GM10847 (cell line): ENCODE results near the gene IL17C.

ENCODE experiments used
- POLR2A ChIP-seq: IDR thresholded peaks from 2 replicates; pipeline ENCODE4 v1.6.1; 2011; ENCODE audit not compliant: insufficient read length; ENCODE audit errors: extremely low read depth

The IL17C gene

DNA sequence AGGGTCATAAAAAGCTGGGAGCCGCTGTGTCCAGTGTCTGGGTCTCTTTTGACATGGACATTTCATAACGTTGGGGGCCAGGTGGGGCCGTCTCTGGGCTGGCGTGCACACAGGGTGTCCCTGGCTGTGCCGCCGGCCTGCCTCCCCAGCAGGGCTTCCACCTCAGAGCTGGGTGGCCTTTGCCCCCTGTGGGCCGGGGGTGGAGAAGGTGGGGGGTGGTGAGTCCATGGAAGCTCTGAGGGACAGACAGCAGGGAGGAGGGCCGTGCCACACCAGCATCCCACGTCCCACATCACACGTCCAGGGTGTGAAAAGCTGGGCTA, 48.8 kb downstream of the IL17C start:
- no peak for TF ChIP-seq POLR2A

DNA sequence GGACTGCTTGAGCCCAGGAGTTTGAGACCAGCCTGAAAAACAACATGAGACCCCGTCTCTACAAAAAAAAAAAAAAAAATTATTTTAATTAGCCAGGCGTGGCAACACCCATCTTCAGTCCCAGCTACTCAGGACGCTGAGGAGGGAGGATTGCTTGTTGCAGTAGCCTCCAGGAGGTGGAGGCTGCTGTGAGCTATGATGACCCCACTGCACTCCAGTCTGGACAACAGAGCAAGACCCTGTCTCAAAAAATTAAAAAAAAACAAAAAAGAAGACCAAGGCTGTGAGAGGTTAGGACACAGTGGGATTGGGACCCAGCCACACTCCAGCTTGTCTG, 49.3 kb downstream of the IL17C start:
- TF ChIP-seq POLR2A, result no peak

DNA sequence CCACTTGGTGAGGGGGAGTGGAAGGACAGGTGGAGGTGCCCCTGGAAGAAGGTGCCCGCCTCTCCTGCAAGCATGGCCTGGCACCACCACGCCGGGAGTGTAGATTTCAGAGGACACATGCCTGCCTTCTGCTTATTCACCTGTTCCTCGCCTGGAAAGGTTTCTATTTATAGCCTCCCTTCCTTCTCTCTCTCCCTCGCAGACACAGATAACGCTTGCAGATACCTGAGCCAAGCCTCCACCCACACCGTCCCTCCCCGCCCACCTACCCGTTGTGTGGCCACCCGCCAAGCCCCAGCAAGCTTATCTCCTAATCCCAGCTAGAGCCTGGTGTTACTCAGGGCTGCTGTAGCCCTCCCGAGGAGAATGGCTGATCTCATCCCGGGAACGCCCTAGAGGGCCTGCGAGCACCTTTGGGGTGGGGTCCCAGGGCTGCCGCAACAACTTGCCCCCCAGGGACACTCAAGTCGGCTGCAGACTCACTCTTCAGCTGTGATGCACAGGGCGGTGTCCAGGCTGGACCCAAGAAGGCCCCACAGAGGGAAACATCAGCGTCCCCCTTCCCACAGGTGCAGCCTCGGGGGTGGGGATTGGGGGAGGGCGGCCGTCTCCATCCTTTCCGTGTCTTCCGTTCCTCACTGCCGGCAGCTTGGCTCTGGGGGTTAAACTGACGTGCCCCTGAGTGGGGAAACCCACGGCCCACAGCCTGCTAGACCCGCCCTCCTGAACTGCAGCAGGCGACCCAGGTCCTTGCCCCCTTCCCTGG, 49.8 kb downstream of the IL17C start:
- no peak for TF ChIP-seq POLR2A
